SK-N-SH (cell line): ENCODE measurements around the gene GGT5. TPM values are rescaled to one million over a fixed set of nuclear protein-coding genes. Genes with fewer than 3 reads are reported as not detected.
A peak's percentile ranks its signal among the peaks of the same experiment; 100 is the strongest.
"Not testable (repeated sequence)": the region's sequence is repeated elsewhere in the genome, so short reads cannot be mapped to it uniquely, and the experiment has no call there.

Source experiments
- CTCF ChIA-PET: fragments of 300-600, 350-600 bp; formaldehyde crosslinking; extraction: SDS; loops from one replicate; lab custom pipeline; 2021; lab: Yijun Ruan, JAX
- POLR2A ChIA-PET: fragments of 350-600 bp; sonication (Branson Sonifier 250); formaldehyde crosslinking; extraction: SDS; loops from one replicate; lab custom pipeline; 2020; ENCODE audit warnings: antibody characterized with exemption, inconsistent platforms; lab: Yijun Ruan, JAX
- DNase-seq: peaks from one replicate; pipeline ENCODE4 v3.0.0; 2012
- H2AFZ ChIP-seq: fragments of 200-600 bp; sonication (generic); 2 replicates; pipeline ENCODE4 v1.8.1; 2016; ENCODE audit warnings: antibody characterized with exemption, mild to moderate bottlenecking, low read depth
- H3F3A ChIP-seq: fragments of 200-600 bp; sonication (generic); replicated peaks from 2 replicates; pipeline ENCODE3; 2016; ENCODE audit warnings: antibody characterized with exemption, mild to moderate bottlenecking; ENCODE audit not compliant: insufficient read depth
- H3K27ac ChIP-seq, 2 experiments: fragments of 200-500 bp in 1 of 2; fragments of 200-600 bp in 1 of 2; sonication (Bioruptor generic) in 1 of 2; sonication (generic), shearing (Covaris generic) in 1 of 2; 2 replicates each; pipeline versions ENCODE4 v1.5.1 to v1.6.1; 2014 to 2016; ENCODE audit warnings: low read depth in 2 of 2, inconsistent platforms in 1 of 2, low read length in 1 of 2, mild to moderate bottlenecking in 1 of 2, mixed read lengths in 1 of 2
- H3K27me3 ChIP-seq: fragments of 200-600 bp; sonication (generic), shearing (Covaris generic); 2 replicates; pipeline ENCODE4 v1.6.1; 2016; ENCODE audit warnings: mixed run types; ENCODE audit not compliant: insufficient read depth
- H3K36me3 ChIP-seq, 2 experiments: fragments of 200-500 bp in 1 of 2; fragments of 200-600 bp in 1 of 2; sonication (Bioruptor generic) in 1 of 2; sonication (generic) in 1 of 2; replicated peaks in 1 of 2; 2 replicates each; pipeline versions ENCODE3 to v1.5.1; 2014 to 2016; ENCODE audit warnings: low read length in 1 of 2, mild to moderate bottlenecking in 1 of 2; ENCODE audit not compliant: insufficient read depth in 2 of 2, control insufficient read depth in 1 of 2
- H3K4me1 ChIP-seq, 2 experiments: fragments of 200-500 bp in 1 of 2; fragments of 200-600 bp in 1 of 2; sonication (Bioruptor generic) in 1 of 2; sonication (generic), shearing (Covaris generic) in 1 of 2; 2 replicates each; pipeline versions ENCODE4 v1.5.1 to v1.6.1; 2014 to 2016; ENCODE audit warnings: low read depth in 1 of 2, low read length in 1 of 2, mixed run types in 1 of 2; ENCODE audit not compliant: insufficient read depth in 2 of 2, control insufficient read depth in 1 of 2
- H3K4me2 ChIP-seq: fragments of 200-600 bp; sonication (generic), shearing (Covaris generic); 2 replicates; pipeline ENCODE4 v1.6.1; 2017; ENCODE audit warnings: mixed run types
- H3K4me3 ChIP-seq, 2 experiments: fragments of 200-500 bp in 1 of 2; fragments of 200-600 bp in 1 of 2; sonication (Bioruptor generic) in 1 of 2; sonication (generic), shearing (Covaris generic) in 1 of 2; 2 replicates each; pipeline versions ENCODE4 v1.5.1 to v1.8.1; 2014 to 2016; ENCODE audit warnings: low read depth in 2 of 2, inconsistent platforms in 1 of 2, low read length in 1 of 2, mild to moderate bottlenecking in 1 of 2, mixed read lengths in 1 of 2, moderate library complexity in 1 of 2
- H3K79me2 ChIP-seq: fragments of 200-600 bp; sonication (generic); 2 replicates; pipeline ENCODE4 v1.8.1; 2017; ENCODE audit warnings: mild to moderate bottlenecking; ENCODE audit not compliant: insufficient read depth
- H3K9ac ChIP-seq: fragments of 200-600 bp; sonication (generic); 2 replicates; pipeline ENCODE4 v1.6.1; 2017; ENCODE audit warnings: mixed run types
- H3K9me2 ChIP-seq: fragments of 200-600 bp; sonication (generic); 2 replicates; pipeline ENCODE4 v1.6.1; 2017; ENCODE audit warnings: mixed run types
- H3K9me3 ChIP-seq: fragments of 200-600 bp; sonication (generic); 2 replicates; pipeline ENCODE4 v1.6.1; 2017; ENCODE audit warnings: mixed run types, mild to moderate bottlenecking, moderate library complexity
- H4K20me1 ChIP-seq: fragments of 200-600 bp; sonication (generic); 2 replicates; pipeline ENCODE4 v1.6.1; 2017; ENCODE audit warnings: mild to moderate bottlenecking, mixed run types; ENCODE audit not compliant: insufficient read depth
- ELF1 ChIP-seq: IDR thresholded peaks from 2 replicates; pipeline ENCODE4 v1.4.0; 2012
- EZH2phosphoT487 ChIP-seq: fragments of 200-600 bp; sonication (generic); IDR thresholded peaks from 2 replicates; pipeline ENCODE4 v1.6.1; 2017; ENCODE audit warnings: low read depth, mixed run types, mild to moderate bottlenecking, antibody characterized with exemption, moderate library complexity, borderline replicate concordance
- FOSL2 ChIP-seq: IDR thresholded peaks from 2 replicates; pipeline ENCODE4 v1.4.0; 2012; ENCODE audit warnings: low read depth, mild to moderate bottlenecking, moderate library complexity, borderline replicate concordance
- GABPA ChIP-seq: IDR thresholded peaks from 2 replicates; pipeline ENCODE4 v1.4.0; 2012; ENCODE audit warnings: low read depth, mild to moderate bottlenecking
- MXI1 ChIP-seq: IDR thresholded peaks from 2 replicates; pipeline ENCODE4 v1.6.1; 2012; ENCODE audit warnings: mild to moderate bottlenecking, low read depth, low read length, improper control_type of control experiment
- NRF1 ChIP-seq: IDR thresholded peaks from 2 replicates; pipeline ENCODE4 v1.6.1; 2012; ENCODE audit warnings: low read depth, mild to moderate bottlenecking, low read length
- RAD21 ChIP-seq: IDR thresholded peaks from 2 replicates; pipeline ENCODE4 v1.6.1; 2012; ENCODE audit warnings: mild to moderate bottlenecking, low read length
- RCOR1 ChIP-seq: fragments of 150-350 bp; IDR thresholded peaks from 2 replicates; pipeline ENCODE4 v1.6.1; 2017; ENCODE audit warnings: antibody characterized with exemption, low read length
- RFX5 ChIP-seq: IDR thresholded peaks from 2 replicates; pipeline ENCODE4 v1.6.1; 2012; ENCODE audit warnings: mild to moderate bottlenecking, improper control_type of control experiment, low read length
- SIN3A ChIP-seq: IDR thresholded peaks from 2 replicates; pipeline ENCODE4 v1.6.1; 2012; ENCODE audit warnings: low read depth, mild to moderate bottlenecking, low read length, moderate library complexity, borderline replicate concordance
- TAF1 ChIP-seq: IDR thresholded peaks from 2 replicates; pipeline ENCODE4 v1.6.1; 2012; ENCODE audit warnings: low read depth, mild to moderate bottlenecking, low read length, moderate library complexity, borderline replicate concordance
- USF2 ChIP-seq: fragments of 150-350 bp; IDR thresholded peaks from 2 replicates; pipeline ENCODE4 v1.6.1; 2017; ENCODE audit warnings: antibody characterized with exemption, low read length, low read depth, borderline replicate concordance
- YY1 ChIP-seq: IDR thresholded peaks from 2 replicates; pipeline ENCODE4 v1.4.0; 2012; ENCODE audit warnings: low read depth, mild to moderate bottlenecking
- WGBS: methylation state at CpG from one replicate; pipeline ENCODE4 v1.1.6; 2017; ENCODE audit warnings: low lambda C conversion rate; 5-methylcytosine and 5-hydroxymethylcytosine counted together
- polyA plus RNA-seq, 3 experiments: library from polyadenylated mRNA; depleted of rRNA; stranded (reverse); fragments of >200 nt; gene quantifications; 2 replicates each; pipeline ENCODE4 v1.2.3, GENCODE V29; 2012
- TF ChIP-seq, protein P1 (sequence below): IDR thresholded peaks from 2 replicates; pipeline ENCODE4 v1.4.0; 2012; ENCODE audit warnings: low read depth, borderline replicate concordance
- TF ChIP-seq, protein P2 (sequence below): IDR thresholded peaks from 2 replicates; pipeline ENCODE4 v1.4.0; 2012; ENCODE audit warnings: low read depth
- TF ChIP-seq, protein P3 (sequence below): fragments of 200-600 bp; sonication (generic); IDR thresholded peaks from 2 replicates; pipeline ENCODE4 v1.6.1; 2017; ENCODE audit warnings: antibody characterized with exemption, mild to moderate bottlenecking, moderate library complexity
- TF ChIP-seq, protein P4 (sequence below): IDR thresholded peaks from 2 replicates; pipeline ENCODE4 v1.6.1; 2012; ENCODE audit warnings: mild to moderate bottlenecking, low read depth, low read length, moderate library complexity
- TF ChIP-seq, protein P5 (sequence below): fragments of 150-350 bp; IDR thresholded peaks from 2 replicates; pipeline ENCODE4 v1.6.1; 2016; ENCODE audit warnings: mild to moderate bottlenecking, low read depth, low read length

Gene GGT5
- polyA plus RNA-seq, 1 of the 3 experiments (the other 2 are of a cell fraction), result 4.6 TPM

DNA sequence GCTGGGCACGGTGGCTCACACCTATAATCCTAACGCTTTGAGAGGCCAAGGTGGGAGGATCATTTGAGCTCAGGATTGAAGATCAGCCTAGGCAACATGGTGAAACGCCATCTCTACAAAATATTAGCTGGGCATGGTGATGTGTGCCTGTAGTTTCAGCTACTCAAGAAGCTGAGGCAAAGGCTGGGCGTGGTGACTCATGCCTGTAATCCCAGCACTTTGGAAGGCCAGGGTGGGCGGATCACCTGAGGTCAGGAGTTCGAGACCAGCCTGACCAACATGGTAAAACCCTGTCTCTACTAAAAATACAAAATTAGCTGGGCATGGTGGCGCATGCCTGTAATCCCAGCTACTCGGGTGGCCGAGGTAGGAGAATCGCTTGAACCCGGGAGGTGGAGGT lies 34.5 kb downstream of the GGT5 start:
- H3K9me3 ChIP-seq, H3K36me3 ChIP-seq, H3K9ac ChIP-seq, H3K9me2 ChIP-seq, H3K27me3 ChIP-seq, H3K79me2 ChIP-seq, H3K4me2 ChIP-seq, H3K4me3 ChIP-seq, POLR2A ChIA-PET, DNase-seq, H3K27ac ChIP-seq, H2AFZ ChIP-seq, CTCF ChIA-PET, H4K20me1 ChIP-seq: not testable (repeated sequence)
- WGBS, result 98% methylated on average over 11 of the region's 11 CpGs
- peaks cover 0 to 22% of the 10 kb centered on the region in 2 experiments; a peak in 2 of 4 replicates for H3K4me1 ChIP-seq
- peaks cover 36% of the 10 kb centered on the region for H3F3A ChIP-seq

DNA sequence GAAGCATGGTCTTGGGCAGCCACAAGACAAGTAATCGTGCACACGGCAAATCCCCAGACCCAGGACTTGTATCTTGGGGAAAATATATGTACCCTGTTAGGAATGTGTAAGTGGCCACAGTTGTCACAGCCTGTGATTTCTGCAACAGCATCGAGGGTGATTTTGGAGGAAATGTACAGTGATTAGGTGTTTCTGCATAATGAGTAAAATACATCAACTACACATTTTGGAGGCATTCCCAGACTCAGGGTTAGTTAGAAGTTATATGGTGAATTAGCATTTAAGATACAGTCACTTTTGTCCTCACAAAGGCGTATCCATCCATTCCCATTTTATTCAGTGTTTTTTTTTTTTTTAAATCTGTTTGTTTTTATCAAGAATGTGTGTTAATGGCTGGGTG lies 35.2 kb downstream of the GGT5 start:
- Histone ChIP-seq H3K27me3 (no peaks in the 10 kb centered on the region), H3K36me3 (no peaks in the 10 kb centered on the region), H2AFZ (no peak overlapping the region), H3K9me3 (no peaks in the 10 kb centered on the region)
- TF ChIP-seq, protein P1, sequence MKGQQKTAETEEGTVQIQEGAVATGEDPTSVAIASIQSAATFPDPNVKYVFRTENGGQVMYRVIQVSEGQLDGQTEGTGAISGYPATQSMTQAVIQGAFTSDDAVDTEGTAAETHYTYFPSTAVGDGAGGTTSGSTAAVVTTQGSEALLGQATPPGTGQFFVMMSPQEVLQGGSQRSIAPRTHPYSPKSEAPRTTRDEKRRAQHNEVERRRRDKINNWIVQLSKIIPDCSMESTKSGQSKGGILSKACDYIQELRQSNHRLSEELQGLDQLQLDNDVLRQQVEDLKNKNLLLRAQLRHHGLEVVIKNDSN, result no peak
- TF ChIP-seq GABPA, result no peak
- TF ChIP-seq, protein P2, sequence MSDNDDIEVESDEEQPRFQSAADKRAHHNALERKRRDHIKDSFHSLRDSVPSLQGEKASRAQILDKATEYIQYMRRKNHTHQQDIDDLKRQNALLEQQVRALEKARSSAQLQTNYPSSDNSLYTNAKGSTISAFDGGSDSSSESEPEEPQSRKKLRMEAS, result no peak
- no peak for TF ChIP-seq RFX5
- no peak for TF ChIP-seq RAD21
- TF ChIP-seq MXI1, result no peak
- TF ChIP-seq, protein P3, sequence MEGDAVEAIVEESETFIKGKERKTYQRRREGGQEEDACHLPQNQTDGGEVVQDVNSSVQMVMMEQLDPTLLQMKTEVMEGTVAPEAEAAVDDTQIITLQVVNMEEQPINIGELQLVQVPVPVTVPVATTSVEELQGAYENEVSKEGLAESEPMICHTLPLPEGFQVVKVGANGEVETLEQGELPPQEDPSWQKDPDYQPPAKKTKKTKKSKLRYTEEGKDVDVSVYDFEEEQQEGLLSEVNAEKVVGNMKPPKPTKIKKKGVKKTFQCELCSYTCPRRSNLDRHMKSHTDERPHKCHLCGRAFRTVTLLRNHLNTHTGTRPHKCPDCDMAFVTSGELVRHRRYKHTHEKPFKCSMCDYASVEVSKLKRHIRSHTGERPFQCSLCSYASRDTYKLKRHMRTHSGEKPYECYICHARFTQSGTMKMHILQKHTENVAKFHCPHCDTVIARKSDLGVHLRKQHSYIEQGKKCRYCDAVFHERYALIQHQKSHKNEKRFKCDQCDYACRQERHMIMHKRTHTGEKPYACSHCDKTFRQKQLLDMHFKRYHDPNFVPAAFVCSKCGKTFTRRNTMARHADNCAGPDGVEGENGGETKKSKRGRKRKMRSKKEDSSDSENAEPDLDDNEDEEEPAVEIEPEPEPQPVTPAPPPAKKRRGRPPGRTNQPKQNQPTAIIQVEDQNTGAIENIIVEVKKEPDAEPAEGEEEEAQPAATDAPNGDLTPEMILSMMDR, result no peak
- no peak for TF ChIP-seq USF2
- TF ChIP-seq, protein P4, sequence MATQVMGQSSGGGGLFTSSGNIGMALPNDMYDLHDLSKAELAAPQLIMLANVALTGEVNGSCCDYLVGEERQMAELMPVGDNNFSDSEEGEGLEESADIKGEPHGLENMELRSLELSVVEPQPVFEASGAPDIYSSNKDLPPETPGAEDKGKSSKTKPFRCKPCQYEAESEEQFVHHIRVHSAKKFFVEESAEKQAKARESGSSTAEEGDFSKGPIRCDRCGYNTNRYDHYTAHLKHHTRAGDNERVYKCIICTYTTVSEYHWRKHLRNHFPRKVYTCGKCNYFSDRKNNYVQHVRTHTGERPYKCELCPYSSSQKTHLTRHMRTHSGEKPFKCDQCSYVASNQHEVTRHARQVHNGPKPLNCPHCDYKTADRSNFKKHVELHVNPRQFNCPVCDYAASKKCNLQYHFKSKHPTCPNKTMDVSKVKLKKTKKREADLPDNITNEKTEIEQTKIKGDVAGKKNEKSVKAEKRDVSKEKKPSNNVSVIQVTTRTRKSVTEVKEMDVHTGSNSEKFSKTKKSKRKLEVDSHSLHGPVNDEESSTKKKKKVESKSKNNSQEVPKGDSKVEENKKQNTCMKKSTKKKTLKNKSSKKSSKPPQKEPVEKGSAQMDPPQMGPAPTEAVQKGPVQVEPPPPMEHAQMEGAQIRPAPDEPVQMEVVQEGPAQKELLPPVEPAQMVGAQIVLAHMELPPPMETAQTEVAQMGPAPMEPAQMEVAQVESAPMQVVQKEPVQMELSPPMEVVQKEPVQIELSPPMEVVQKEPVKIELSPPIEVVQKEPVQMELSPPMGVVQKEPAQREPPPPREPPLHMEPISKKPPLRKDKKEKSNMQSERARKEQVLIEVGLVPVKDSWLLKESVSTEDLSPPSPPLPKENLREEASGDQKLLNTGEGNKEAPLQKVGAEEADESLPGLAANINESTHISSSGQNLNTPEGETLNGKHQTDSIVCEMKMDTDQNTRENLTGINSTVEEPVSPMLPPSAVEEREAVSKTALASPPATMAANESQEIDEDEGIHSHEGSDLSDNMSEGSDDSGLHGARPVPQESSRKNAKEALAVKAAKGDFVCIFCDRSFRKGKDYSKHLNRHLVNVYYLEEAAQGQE, result no peak
- no peak for TF ChIP-seq NRF1
- no peak for TF ChIP-seq YY1
- TF ChIP-seq, protein P5, sequence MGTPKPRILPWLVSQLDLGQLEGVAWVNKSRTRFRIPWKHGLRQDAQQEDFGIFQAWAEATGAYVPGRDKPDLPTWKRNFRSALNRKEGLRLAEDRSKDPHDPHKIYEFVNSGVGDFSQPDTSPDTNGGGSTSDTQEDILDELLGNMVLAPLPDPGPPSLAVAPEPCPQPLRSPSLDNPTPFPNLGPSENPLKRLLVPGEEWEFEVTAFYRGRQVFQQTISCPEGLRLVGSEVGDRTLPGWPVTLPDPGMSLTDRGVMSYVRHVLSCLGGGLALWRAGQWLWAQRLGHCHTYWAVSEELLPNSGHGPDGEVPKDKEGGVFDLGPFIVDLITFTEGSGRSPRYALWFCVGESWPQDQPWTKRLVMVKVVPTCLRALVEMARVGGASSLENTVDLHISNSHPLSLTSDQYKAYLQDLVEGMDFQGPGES, result no peak
- no peak for TF ChIP-seq SIN3A
- TF ChIP-seq TAF1, result no peak
- no peak for TF ChIP-seq EZH2phosphoT487
- TF ChIP-seq ELF1, result no peak
- TF ChIP-seq RCOR1, result no peak
- TF ChIP-seq FOSL2, result no peak
- TF ChIP-seq, all 33 proteins: peak for 0
- POLR2A ChIA-PET, result no interaction called here
- Histone ChIP-seq H4K20me1 (no peaks in the 10 kb centered on the region), H3K4me2 (no peak overlapping the region), H3K79me2 (no peaks in the 10 kb centered on the region), H3K9ac (no peak overlapping the region), H3K4me3 (no peak overlapping the region), H3K9me2 (no peaks in the 10 kb centered on the region), H3F3A (peaks cover 41% of the 10 kb centered on the region), H3K27ac (peak overlapping the region in 1 of 2 experiments; percentile 99; a peak in 2 of 4 replicates), H3K4me1 (peaks cover 0 to 22% of the 10 kb centered on the region in 2 experiments; a peak in 2 of 4 replicates)
- no peak for DNase-seq
- CTCF ChIA-PET, result no interaction called here
- WGBS, result 85% methylated on average over 4 of the region's 4 CpGs
